ENCODE data around the gene RHBDL1. TPM values are rescaled to one million over a fixed set of nuclear protein-coding genes. Genes with fewer than 3 reads are reported as not detected.

The RHBDL1 gene
- total RNA-seq, 1 experiment from 2014 or later, result 2.9 TPM

GRCh38 chr16:679814-680624 lies 4.5 kb downstream of the RHBDL1 start, which contains the start of gene STUB1:
Gene STUB1 (plus strand): TSS chr16:680410. CDS start chr16:680526, 116 bp downstream.
- DNase-seq, result peak; percentile 90 to 93
- Mint-ChIP-seq H3K27ac (ENCODE audit: unreplicated experiment) (peak within 1 kb of the TSS; percentile 72), H3K9me3 (ENCODE audit: unreplicated experiment) (no peaks in the 10 kb centered on the region), H3K4me1 (ENCODE audit: low read depth, unreplicated experiment) (no peaks in the 10 kb centered on the region), H3K27me3 (ENCODE audit: insufficient read depth, unreplicated experiment) (no peaks in the 10 kb centered on the region), H3K36me3 (ENCODE audit: insufficient read depth, unreplicated experiment) (peaks cover 59% of the 10 kb centered on the region), H3K4me3 (ENCODE audit: unreplicated experiment) (peak within 1 kb of the TSS; percentile 79)
- no TSS peak for BruUV-seq (replicated peaks)
- H3K36me3 ChIP-seq (ENCODE audit: control insufficient read depth, insufficient read depth, low read length), result 0 out of 2 replicates have a peak, but pooled peaks cover 4% of the 10 kb centered on the region
- peaks cover 30% of the 10 kb centered on the region for H3K4me1 ChIP-seq
- peak within 1 kb of the TSS; percentile 67 for H3K4me3 ChIP-seq (ENCODE audit: low read depth, low read length)
- no peaks in the 10 kb centered on the region for H3K27me3 ChIP-seq (replicated peaks; ENCODE audit: control insufficient read depth, insufficient read depth, low read length)
- POLR2A ChIA-PET, result interaction anchor here (1.2 to 1.5 kb wide), 2 partner anchors 10 to 15 kb away, joined by 6 to 10 read pairs; partner anchors contain the start of gene WDR24
- no peaks in the 10 kb centered on the region for H3K9me3 ChIP-seq
- CTCF ChIA-PET, result interaction anchor here (0.6 to 0.8 kb wide), 3 partner anchors 9 to 342 kb away, joined by 3 to 5 read pairs (median 3); no protein-coding TSS in a partner anchor
- intact Hi-C loops (cut with micrococcal nuclease; ENCODE audit: unreplicated experiment), result no loop called here
- no peak for TF ChIP-seq CTCF (IDR thresholded peaks at IDR 0.05; ENCODE audit: insufficient read depth in 1 of 2, low read depth in 1 of 2, low read length in 1 of 2, severe bottlenecking in 1 of 2, unreplicated experiment in 1 of 2)

GRCh38 chr16:680625-680945 lies 5.1 kb downstream of the RHBDL1 start:
- H3K27ac Mint-ChIP-seq (ENCODE audit: unreplicated experiment), result no peak overlapping the region

More at GRCh38 chr16:680625-680945, 5.1 kb downstream of the RHBDL1 start:
- Histone ChIP-seq H3K4me3 (ENCODE audit: low read depth, low read length) (peak overlapping the region; percentile 51), H3K9me3 (no peaks in the 10 kb centered on the region), H3K36me3 (ENCODE audit: control insufficient read depth, insufficient read depth, low read length) (0 out of 2 replicates have a peak, but pooled peaks cover 4% of the 10 kb centered on the region), H3K4me1 (peaks cover 30% of the 10 kb centered on the region), H3K27me3 (replicated peaks; ENCODE audit: control insufficient read depth, insufficient read depth, low read length) (no peaks in the 10 kb centered on the region)
- Mint-ChIP-seq H3K4me3 (ENCODE audit: unreplicated experiment) (peak overlapping the region; percentile 79), H3K36me3 (ENCODE audit: insufficient read depth, unreplicated experiment) (peaks cover 60% of the 10 kb centered on the region), H3K4me1 (ENCODE audit: low read depth, unreplicated experiment) (no peaks in the 10 kb centered on the region), H3K27me3 (ENCODE audit: insufficient read depth, unreplicated experiment) (no peaks in the 10 kb centered on the region), H3K9me3 (ENCODE audit: unreplicated experiment) (no peaks in the 10 kb centered on the region)
- CTCF ChIA-PET, result interaction anchor here (0.6 to 0.8 kb wide), 4 partner anchors 10 to 341 kb away, joined by 3 to 5 read pairs (median 3); no protein-coding TSS in a partner anchor
- POLR2A ChIA-PET, result interaction anchor here (1.2 to 1.5 kb wide), 2 partner anchors 9 to 15 kb away, joined by 6 to 10 read pairs; partner anchors contain the start of gene WDR24
- DNase-seq, result no peak
- TF ChIP-seq CTCF (IDR thresholded peaks at IDR 0.05; ENCODE audit: insufficient read depth in 1 of 2, low read depth in 1 of 2, low read length in 1 of 2, severe bottlenecking in 1 of 2, unreplicated experiment in 1 of 2), result no peak
- intact Hi-C loops (cut with micrococcal nuclease; ENCODE audit: unreplicated experiment), result no loop called here
- no TSS peak for BruUV-seq (replicated peaks)

Measured in Caco-2 (cell line).